Ishikawa (cell line): Measurements from ENCODE around the gene AP4S1.

Experiments used
- CEBPB ChIP-seq: IDR thresholded peaks from 2 replicates; pipeline ENCODE4 v1.6.1; 2012
- EGR1 ChIP-seq: IDR thresholded peaks from 2 replicates; pipeline ENCODE4 v1.6.1; 2012
- EP300 ChIP-seq: IDR thresholded peaks from 2 replicates; pipeline ENCODE4 v1.6.1; 2012; ENCODE audit warnings: borderline replicate concordance
- TCF12 ChIP-seq: IDR thresholded peaks from 2 replicates; pipeline ENCODE4 v1.6.1; 2012; ENCODE audit warnings: low read depth
- YY1 ChIP-seq: IDR thresholded peaks from 2 replicates; pipeline ENCODE4 v1.6.1; 2012; ENCODE audit warnings: low read depth
- ZBTB7A ChIP-seq: IDR thresholded peaks from 2 replicates; pipeline ENCODE4 v1.6.1; 2012; ENCODE audit warnings: low read depth

DNA sequence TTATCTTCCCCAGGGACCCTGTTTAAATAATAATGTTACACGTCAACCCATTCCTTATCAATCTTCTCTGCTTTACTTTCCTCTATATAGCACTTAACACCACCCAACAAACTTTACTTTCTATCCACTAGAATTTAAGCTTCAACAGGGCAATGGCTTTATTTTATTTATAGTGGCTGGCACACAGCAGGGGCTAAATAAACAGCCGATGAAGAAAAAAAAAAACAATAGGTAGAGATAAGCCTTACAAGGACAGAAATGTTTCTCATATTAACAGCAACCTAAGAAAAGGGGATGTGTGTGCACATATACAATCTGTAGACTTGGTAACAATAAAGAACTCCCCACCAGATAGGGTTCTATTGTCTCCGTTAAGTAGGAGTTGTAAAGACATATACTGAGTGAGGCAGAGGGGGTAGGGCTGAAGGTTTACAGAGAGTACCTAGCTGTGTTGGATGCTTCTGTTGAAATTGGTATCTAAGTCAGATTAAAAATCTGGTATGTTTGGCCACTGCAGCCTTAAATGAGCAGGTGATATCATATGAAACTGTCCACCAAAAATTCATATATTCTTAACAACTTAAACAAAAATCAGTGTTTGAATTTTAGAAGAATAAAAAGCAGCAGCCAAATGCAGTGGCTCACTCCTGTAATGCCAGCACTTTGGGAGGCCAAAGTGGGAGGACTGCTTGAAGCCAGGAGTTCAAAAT lies 24.7 kb upstream of the AP4S1 start:
- TF ChIP-seq ZBTB7A (no peak), YY1 (no peak), EGR1 (no peak), CEBPB (no peak), TCF12 (no peak), EP300 (no peak)
